ENCODE results near the gene CTNNA1. TPM values are rescaled to one million over a fixed set of nuclear protein-coding genes. Genes with fewer than 3 reads are reported as not detected.

CTNNA1 gene
- total and polyA plus RNA-seq, 12 donors, result 111 to 521 (median 347) TPM

GRCh38 chr5:138929571-138929955 lies 176.3 kb downstream of the CTNNA1 start:
- H3K27ac ChIP-seq, result no peak overlapping the region

DNA sequence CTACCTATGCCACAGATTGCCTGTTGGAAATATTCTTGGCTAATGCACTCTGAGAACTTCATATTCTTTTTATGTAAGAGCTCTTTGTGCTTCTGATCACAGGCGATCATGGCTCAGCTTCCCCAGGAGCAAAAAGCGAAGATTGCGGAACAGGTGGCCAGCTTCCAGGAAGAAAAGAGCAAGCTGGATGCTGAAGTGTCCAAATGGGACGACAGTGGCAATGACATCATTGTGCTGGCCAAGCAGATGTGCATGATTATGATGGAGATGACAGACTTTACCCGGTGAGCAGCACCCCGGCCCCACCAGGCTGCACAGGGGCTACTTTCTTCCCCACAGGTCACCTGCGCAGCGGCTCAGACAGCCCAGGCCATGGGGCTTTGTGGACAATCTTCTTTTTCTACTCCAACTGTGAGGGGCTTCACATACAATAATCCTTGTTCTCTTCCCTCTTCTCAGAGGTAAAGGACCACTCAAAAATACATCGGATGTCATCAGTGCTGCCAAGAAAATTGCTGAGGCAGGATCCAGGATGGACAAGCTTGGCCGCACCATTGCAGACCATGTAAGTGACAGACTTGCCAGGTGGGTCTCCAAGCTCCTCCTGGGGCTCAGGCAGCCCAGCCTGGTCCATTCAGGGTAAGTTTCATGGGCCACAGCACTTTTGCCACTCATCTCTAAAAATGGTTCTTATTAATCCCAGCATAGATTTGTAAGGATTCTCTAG lies 177.3 kb downstream of the CTNNA1 start:
- Histone ChIP-seq H3K36me3 (replicated peaks in 1 of 2) (peaks cover 0 to 82% of the 10 kb centered on the region in 2 donors), H3K4me1 (replicated peaks in 1 of 2) (peaks cover 11 to 14% of the 10 kb centered on the region in 2 donors)
- DNase-seq, result peak in 1 of 7 donors; percentile 16

More at GRCh38 chr5:138929571-138929955, 176.3 kb downstream of the CTNNA1 start:
- Histone ChIP-seq H3K9me3 (replicated peaks in 1 of 3) (no peaks in the 10 kb centered on the region), H3K4me3 (no peak overlapping the region), H3K27me3 (no peaks in the 10 kb centered on the region), H3K36me3 (replicated peaks in 1 of 2) (peaks cover 0 to 84% of the 10 kb centered on the region in 2 donors), H3K4me1 (replicated peaks in 1 of 2) (peaks cover 11 to 14% of the 10 kb centered on the region in 2 donors)
- no peak for DNase-seq
- no peak for TF ChIP-seq CTCF (IDR thresholded peaks at IDR 0.05)
- no peak for TF ChIP-seq POLR2A (IDR thresholded peaks at IDR 0.05)
- intact Hi-C loops (cut with DNase I), result loop anchor here in 1 of 2 donors (10.0 kb wide), 1 partner anchor 285 kb away; no protein-coding TSS in a partner anchor
- 86 to 97% (median 91%) methylated on average over 4 of the region's 4 CpGs for WGBS, 4 donors

GRCh38 chr5:138932171-138932810 lies 179.1 kb downstream of the CTNNA1 start:
- peak in 2 of 7 donors; percentile 26 to 28 for DNase-seq
- WGBS, 4 donors, result 68 to 90% (median 77%) methylated on average over 17 to 20 of the region's 20 CpGs
- intact Hi-C loops (cut with DNase I), result no loop called here
- Histone ChIP-seq H3K36me3 (replicated peaks in 1 of 2) (peaks cover 0 to 66% of the 10 kb centered on the region in 2 donors), H3K27me3 (no peaks in the 10 kb centered on the region), H3K27ac (no peak overlapping the region), H3K4me3 (no peak overlapping the region), H3K9me3 (replicated peaks in 1 of 3) (no peaks in the 10 kb centered on the region), H3K4me1 (replicated peaks in 1 of 2) (peaks cover 11 to 14% of the 10 kb centered on the region in 2 donors)
- no peak for TF ChIP-seq CTCF (IDR thresholded peaks at IDR 0.05)
- TF ChIP-seq POLR2A (IDR thresholded peaks at IDR 0.05), result no peak

More for the DNA sequence above, 177.3 kb downstream of the CTNNA1 start:
- intact Hi-C loops (cut with DNase I), result no loop called here
- H3K9me3 ChIP-seq (replicated peaks in 1 of 3), result no peaks in the 10 kb centered on the region
- TF ChIP-seq CTCF (IDR thresholded peaks at IDR 0.05), result no peak
- TF ChIP-seq POLR2A (IDR thresholded peaks at IDR 0.05), result no peak
- H3K4me3 ChIP-seq, result no peak overlapping the region
- 71 to 91% (median 84%) methylated on average over 9 to 10 of the region's 10 CpGs for WGBS, 4 donors
- H3K27me3 ChIP-seq, result no peaks in the 10 kb centered on the region
- H3K27ac ChIP-seq, result no peak overlapping the region

DNA sequence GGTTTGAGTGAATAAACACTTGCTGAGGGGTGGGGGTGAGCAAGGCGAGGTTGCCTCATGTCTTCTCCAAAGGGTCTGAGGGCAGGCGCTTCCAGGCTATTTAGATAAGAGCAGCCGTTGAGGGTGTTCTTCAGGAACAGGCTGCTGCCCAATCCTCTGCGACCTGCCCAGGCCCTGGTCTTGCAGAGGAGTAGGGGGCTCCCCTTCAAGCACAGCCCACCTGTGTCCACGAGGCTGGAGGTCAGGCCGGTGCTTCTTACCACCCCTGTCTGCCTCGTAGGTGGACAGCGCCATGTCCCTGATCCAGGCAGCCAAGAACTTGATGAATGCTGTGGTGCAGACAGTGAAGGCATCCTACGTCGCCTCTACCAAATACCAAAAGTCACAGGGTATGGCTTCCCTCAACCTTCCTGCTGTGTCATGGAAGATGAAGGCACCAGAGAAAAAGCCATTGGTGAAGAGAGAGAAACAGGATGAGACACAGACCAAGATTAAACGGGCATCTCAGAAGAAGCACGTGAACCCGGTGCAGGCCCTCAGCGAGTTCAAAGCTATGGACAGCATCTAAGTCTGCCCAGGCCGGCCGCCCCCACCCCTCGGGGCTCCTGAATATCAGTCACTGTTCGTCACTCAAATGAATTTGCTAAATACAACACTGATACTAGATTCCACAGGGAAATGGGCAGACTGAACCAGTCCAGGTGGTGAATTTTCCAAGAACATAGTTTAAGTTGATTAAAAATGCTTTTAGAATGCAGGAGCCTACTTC lies 180.5 kb downstream of the CTNNA1 start:
- H3K27ac ChIP-seq, result no peak overlapping the region

More for the DNA sequence above, 180.5 kb downstream of the CTNNA1 start:
- Histone ChIP-seq H3K9me3 (replicated peaks in 1 of 3) (no peaks in the 10 kb centered on the region), H3K27me3 (no peaks in the 10 kb centered on the region), H3K4me3 (no peak overlapping the region), H3K36me3 (replicated peaks in 1 of 2) (peaks cover 0 to 66% of the 10 kb centered on the region in 2 donors), H3K4me1 (replicated peaks in 1 of 2) (peaks cover 0 to under 1% of the 10 kb centered on the region in 2 donors)
- intact Hi-C loops (cut with DNase I), result no loop called here
- TF ChIP-seq CTCF (IDR thresholded peaks at IDR 0.05) (no peak), POLR2A (IDR thresholded peaks at IDR 0.05) (no peak)
- 92 to 95% (median 94%) methylated on average over 13 to 18 of the region's 18 CpGs for WGBS, 4 donors
- DNase-seq, result peak in 2 of 7 donors; percentile 15 to 23

Data from adrenal gland (tissue), 12 donors.